Endodermal cell (in vitro differentiated cells): ENCODE data around the gene ASTL. TPM values are rescaled to one million over a fixed set of nuclear protein-coding genes. Genes with fewer than 3 reads are reported as not detected.

Experiments used
- DNase-seq: peaks from one replicate; pipeline ENCODE4 v3.0.0-alpha.2; 2017
- H3K27ac ChIP-seq: 2 replicates; pipeline ENCODE4 v1.5.1; 2013; ENCODE audit warnings: mild to moderate bottlenecking, low read depth, low read length, moderate library complexity
- H3K27me3 ChIP-seq: 2 replicates; pipeline ENCODE4 v1.6.1; 2013; ENCODE audit warnings: mild to moderate bottlenecking, low read length, moderate library complexity; ENCODE audit not compliant: insufficient read depth, control insufficient read depth, poor library complexity, severe bottlenecking
- H3K36me3 ChIP-seq: 2 replicates; pipeline ENCODE4 v1.7.0; 2013; ENCODE audit warnings: mild to moderate bottlenecking, low read length, moderate library complexity; ENCODE audit not compliant: control insufficient read depth, insufficient read depth
- H3K4me1 ChIP-seq: one replicate; pipeline ENCODE4 v1.7.0; 2013; ENCODE audit warnings: low read length; ENCODE audit not compliant: control insufficient read depth, insufficient read depth
- H3K4me3 ChIP-seq: 2 replicates; pipeline ENCODE4 v1.5.1; 2013; ENCODE audit warnings: mild to moderate bottlenecking, low read length, moderate library complexity
- H3K9ac ChIP-seq: 2 replicates; pipeline ENCODE4 v1.6.1; 2013; ENCODE audit warnings: mild to moderate bottlenecking, low read length, moderate library complexity; ENCODE audit not compliant: poor library complexity, severe bottlenecking; ENCODE audit errors: extremely low read depth
- H3K9me3 ChIP-seq: 2 replicates; pipeline ENCODE4 v1.6.1; 2013; ENCODE audit warnings: mild to moderate bottlenecking, low read length, moderate library complexity; ENCODE audit not compliant: control insufficient read depth
- H3K27ac Mint-ChIP-seq: 2 replicates; pipeline ENCODE4 v1.8.0; 2020; ENCODE audit warnings: mixed read lengths
- H3K27me3 Mint-ChIP-seq: 2 replicates; pipeline ENCODE4 v1.8.0; 2021; ENCODE audit warnings: mild to moderate bottlenecking, mixed read lengths; ENCODE audit not compliant: insufficient read depth
- H3K36me3 Mint-ChIP-seq: 2 replicates; pipeline ENCODE4 v1.8.0; 2020; ENCODE audit warnings: low read depth, mixed read lengths
- H3K4me1 Mint-ChIP-seq: 2 replicates; pipeline ENCODE4 v1.8.0; 2020; ENCODE audit warnings: mixed read lengths
- H3K4me3 Mint-ChIP-seq: 2 replicates; pipeline ENCODE4 v1.8.0; 2020; ENCODE audit warnings: mild to moderate bottlenecking, moderate library complexity, mixed read lengths
- H3K9me3 Mint-ChIP-seq: 2 replicates; pipeline ENCODE4 v1.8.0; 2020; ENCODE audit warnings: mild to moderate bottlenecking, mixed read lengths
- WGBS, 2 experiments: methylation state at CpG; one replicate each; pipeline versions ENCODE4 v1.1.5 to v1.1.7; 2013; ENCODE audit warnings: missing lambda C conversion rate in 2 of 2, mixed read lengths in 1 of 2; ENCODE audit not compliant: insufficient coverage in 1 of 2, insufficient read length in 1 of 2; 5-methylcytosine and 5-hydroxymethylcytosine counted together
- total RNA-seq, 2 donors: library from RNA; stranded (reverse); fragmentation: NEBNext Ultra II Directional in 1 of 2; extraction: Animal tissue kit (Norgen Biotek cat#: 25700) in 1 of 2; gene quantifications; 2 replicates in 1 of 2; 3 replicates in 1 of 2; pipeline ENCODE4 v1.2.1, GENCODE V29; 2021
- TF ChIP-seq, protein P1 (sequence below): fragments of 200-600 bp; sonication (generic); conservative IDR thresholded peaks from 2 replicates; pipeline ENCODE4 v1.5.0; 2021; ENCODE audit warnings: antibody characterized with exemption, mild to moderate bottlenecking

The ASTL gene
- total RNA-seq, 2 donors from 2014 or later = not detected

GRCh38 chr2:96109931-96110511 lies 28.3 kb downstream of the ASTL start:
- 90 to 98% methylated on average over 2 to 3 of the region's 3 CpGs for WGBS, 2 experiments
- Histone ChIP-seq H3K9me3 (no peaks in the 10 kb centered on the region), H3K36me3 (no peaks in the 10 kb centered on the region), H3K27me3 (no peaks in the 10 kb centered on the region), H3K4me3 (no peak overlapping the region), H3K27ac (no peak overlapping the region), H3K4me1 (peaks cover 8% of the 10 kb centered on the region), H3K9ac (no peak overlapping the region)
- no peaks in the 10 kb centered on the region for H3K36me3 Mint-ChIP-seq
- H3K4me3 Mint-ChIP-seq = no peak overlapping the region
- peaks cover 19% of the 10 kb centered on the region for H3K4me1 Mint-ChIP-seq
- TF ChIP-seq, protein P1, sequence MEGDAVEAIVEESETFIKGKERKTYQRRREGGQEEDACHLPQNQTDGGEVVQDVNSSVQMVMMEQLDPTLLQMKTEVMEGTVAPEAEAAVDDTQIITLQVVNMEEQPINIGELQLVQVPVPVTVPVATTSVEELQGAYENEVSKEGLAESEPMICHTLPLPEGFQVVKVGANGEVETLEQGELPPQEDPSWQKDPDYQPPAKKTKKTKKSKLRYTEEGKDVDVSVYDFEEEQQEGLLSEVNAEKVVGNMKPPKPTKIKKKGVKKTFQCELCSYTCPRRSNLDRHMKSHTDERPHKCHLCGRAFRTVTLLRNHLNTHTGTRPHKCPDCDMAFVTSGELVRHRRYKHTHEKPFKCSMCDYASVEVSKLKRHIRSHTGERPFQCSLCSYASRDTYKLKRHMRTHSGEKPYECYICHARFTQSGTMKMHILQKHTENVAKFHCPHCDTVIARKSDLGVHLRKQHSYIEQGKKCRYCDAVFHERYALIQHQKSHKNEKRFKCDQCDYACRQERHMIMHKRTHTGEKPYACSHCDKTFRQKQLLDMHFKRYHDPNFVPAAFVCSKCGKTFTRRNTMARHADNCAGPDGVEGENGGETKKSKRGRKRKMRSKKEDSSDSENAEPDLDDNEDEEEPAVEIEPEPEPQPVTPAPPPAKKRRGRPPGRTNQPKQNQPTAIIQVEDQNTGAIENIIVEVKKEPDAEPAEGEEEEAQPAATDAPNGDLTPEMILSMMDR = no peak
- H3K27ac Mint-ChIP-seq = no peak overlapping the region
- peak; percentile 49 for DNase-seq
- peaks cover 19% of the 10 kb centered on the region for H3K27me3 Mint-ChIP-seq
- peaks cover 8% of the 10 kb centered on the region for H3K9me3 Mint-ChIP-seq

- peaks cover 12% of the 10 kb centered on the region for H3K27me3 Mint-ChIP-seq
- no peak overlapping the region for H3K27ac Mint-ChIP-seq
- H3K9me3 Mint-ChIP-seq = peaks cover 10% of the 10 kb centered on the region
- peaks cover 19% of the 10 kb centered on the region for H3K4me1 Mint-ChIP-seq
- no peaks in the 10 kb centered on the region for H3K36me3 ChIP-seq
- TF ChIP-seq, protein P1 = no peak
- WGBS, 2 experiments = 67 to 88% methylated on average over 3 of the region's 3 CpGs
- no peak overlapping the region for H3K27ac ChIP-seq
- H3K9me3 ChIP-seq = no peaks in the 10 kb centered on the region
- peaks cover 8% of the 10 kb centered on the region for H3K4me1 ChIP-seq
- no peak overlapping the region for H3K4me3 ChIP-seq
- no peaks in the 10 kb centered on the region for H3K36me3 Mint-ChIP-seq
- no peak for DNase-seq
- H3K4me3 Mint-ChIP-seq = peak overlapping the region; percentile 30
- H3K9ac ChIP-seq = no peak overlapping the region
- no peaks in the 10 kb centered on the region for H3K27me3 ChIP-seq
Measured at GRCh38 chr2:96109361-96109680, 29.0 kb downstream of the ASTL start.

GRCh38 chr2:96108541-96109360 lies 29.6 kb downstream of the ASTL start:
- WGBS, 2 experiments = 62 to 69% methylated on average over 12 to 17 of the region's 17 CpGs
- Mint-ChIP-seq H3K9me3 (peaks cover 10% of the 10 kb centered on the region), H3K4me1 (peaks cover 19% of the 10 kb centered on the region), H3K4me3 (peak overlapping the region; percentile 30), H3K27me3 (peaks cover 7% of the 10 kb centered on the region), H3K36me3 (no peaks in the 10 kb centered on the region), H3K27ac (no peak overlapping the region)
- H3K4me3 ChIP-seq = no peak overlapping the region
- peaks cover 8% of the 10 kb centered on the region for H3K4me1 ChIP-seq
- H3K27ac ChIP-seq = peak overlapping the region; percentile 32
- DNase-seq = peak; percentile 78
- H3K36me3 ChIP-seq = no peaks in the 10 kb centered on the region
- H3K9ac ChIP-seq = no peak overlapping the region
- H3K27me3 ChIP-seq = no peaks in the 10 kb centered on the region
- TF ChIP-seq, protein P1 = no peak
- no peaks in the 10 kb centered on the region for H3K9me3 ChIP-seq
